GM19463 (cell line): ENCODE results near the gene EML6.
"Not testable (repeated sequence)": the region's sequence is repeated elsewhere in the genome, so short reads cannot be mapped to it uniquely, and the experiment has no call there.

Source experiments
- ATAC-seq: cut with Tn5 transposase; IDR thresholded peaks from one replicate; pipeline ENCODE4 v1.9.1; 2021; ENCODE audit warnings: mild to moderate bottlenecking, moderate library complexity; ENCODE audit not compliant: unreplicated experiment

EML6 gene

DNA sequence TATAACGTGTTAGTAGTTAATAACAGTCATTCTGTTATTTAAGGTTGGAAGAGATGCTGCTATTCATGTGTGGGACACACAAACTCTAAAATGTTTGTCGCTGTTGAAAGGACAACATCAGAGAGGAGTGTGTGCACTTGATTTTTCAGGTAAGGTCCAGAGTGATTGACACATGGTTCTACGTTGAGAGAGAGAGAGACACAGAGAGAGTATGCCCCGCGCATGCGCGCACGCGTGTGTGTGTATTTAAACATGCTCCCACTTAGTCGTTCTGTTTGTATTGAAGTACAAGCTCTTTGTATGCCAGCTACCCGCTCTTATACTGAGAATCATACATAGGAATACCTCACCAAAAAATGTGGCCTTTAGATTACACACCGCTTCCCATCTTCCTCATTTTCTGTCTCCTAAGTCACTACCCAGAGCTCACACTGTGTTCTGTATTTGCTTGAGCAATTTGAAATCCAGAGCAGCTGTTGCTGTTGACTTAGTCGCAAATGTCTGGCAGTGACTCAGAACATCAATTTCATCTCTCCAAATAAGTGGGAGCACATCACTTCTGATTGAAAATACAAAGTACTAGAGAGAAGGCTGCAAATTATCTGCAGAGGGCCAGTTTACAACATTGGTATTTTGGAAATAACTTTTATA, 148.1 kb downstream of the EML6 start:
- ATAC-seq = no peak

DNA sequence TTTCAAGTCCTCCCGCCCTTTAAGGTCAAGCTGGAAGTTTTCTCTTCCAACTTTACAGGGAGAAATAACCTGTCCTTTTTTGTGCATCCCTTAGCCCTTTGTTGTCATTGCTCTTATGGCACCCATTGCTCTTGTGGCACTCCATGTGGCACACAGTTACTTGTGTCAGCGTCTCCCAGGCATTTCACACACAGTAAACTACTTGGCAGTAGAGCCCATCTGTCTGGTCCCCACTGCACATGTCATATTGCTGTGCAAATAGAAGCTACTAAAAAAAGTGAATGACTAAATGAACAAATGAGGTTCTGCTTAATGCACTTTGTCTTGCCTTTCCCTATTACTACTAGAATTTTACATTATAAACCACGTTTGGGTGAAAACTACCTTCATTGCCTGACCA, 149.3 kb downstream of the EML6 start:
- no peak for ATAC-seq

DNA sequence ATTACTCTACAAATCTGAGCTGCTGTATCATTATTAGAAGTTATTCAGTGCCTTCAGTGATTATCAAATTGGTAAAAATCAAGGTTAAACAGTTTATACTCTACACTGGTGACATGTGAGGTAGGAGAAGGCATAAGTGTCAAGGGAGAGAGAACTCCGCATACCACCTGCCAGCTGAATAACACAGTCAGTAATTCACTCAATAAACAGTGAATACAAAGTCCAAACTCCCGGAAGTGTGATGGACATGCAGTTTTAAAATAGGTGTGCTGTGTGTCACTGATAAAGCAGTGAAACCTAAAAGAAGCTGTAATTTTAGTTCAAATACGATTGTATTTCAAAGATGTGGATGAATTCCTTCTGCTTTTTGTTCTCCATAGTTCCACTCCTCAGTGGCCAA, 149.8 kb downstream of the EML6 start:
- not testable (repeated sequence) for ATAC-seq

DNA sequence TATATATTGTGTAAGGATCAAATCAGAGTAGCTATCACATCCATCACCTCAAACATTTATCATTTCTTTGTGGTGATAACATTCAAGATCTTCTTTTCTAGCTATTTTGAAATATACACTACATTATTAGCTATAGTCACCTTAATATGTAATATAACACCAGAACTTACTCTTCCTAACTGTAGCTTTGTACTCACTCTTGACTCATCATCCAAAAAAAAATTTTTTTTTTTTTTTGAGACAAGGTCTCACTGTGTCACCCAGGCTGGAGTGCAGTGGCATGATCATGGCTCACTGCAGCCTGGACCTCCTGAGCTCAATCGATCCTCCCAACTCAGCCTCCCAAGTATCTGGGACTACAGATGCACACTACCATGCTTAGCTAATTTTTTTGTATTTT, 153.3 kb downstream of the EML6 start:
- ATAC-seq = no peak

DNA sequence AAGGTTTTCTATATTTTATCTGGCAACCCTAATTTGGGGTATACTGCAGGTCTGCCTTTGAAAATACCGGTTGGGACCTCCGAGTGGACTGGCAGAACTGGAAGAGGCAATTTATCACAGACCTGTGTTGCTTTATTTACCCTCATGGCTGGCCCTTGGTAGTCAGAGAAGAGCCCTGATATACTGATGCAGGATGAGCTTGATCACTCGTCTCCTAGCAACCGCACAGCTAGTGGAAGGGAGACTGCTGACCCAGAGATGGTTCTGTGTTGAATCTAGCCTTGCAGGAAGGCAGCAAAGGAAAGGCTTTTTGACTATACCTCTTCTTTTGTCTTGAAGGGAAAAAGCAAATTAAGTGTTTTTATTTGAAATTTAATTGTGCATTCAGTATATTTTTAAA, 154.7 kb downstream of the EML6 start:
- no peak for ATAC-seq

- ATAC-seq = no peak
Measured at GRCh38 chr2:54879032-54879431, 155.6 kb downstream of the EML6 start.

DNA sequence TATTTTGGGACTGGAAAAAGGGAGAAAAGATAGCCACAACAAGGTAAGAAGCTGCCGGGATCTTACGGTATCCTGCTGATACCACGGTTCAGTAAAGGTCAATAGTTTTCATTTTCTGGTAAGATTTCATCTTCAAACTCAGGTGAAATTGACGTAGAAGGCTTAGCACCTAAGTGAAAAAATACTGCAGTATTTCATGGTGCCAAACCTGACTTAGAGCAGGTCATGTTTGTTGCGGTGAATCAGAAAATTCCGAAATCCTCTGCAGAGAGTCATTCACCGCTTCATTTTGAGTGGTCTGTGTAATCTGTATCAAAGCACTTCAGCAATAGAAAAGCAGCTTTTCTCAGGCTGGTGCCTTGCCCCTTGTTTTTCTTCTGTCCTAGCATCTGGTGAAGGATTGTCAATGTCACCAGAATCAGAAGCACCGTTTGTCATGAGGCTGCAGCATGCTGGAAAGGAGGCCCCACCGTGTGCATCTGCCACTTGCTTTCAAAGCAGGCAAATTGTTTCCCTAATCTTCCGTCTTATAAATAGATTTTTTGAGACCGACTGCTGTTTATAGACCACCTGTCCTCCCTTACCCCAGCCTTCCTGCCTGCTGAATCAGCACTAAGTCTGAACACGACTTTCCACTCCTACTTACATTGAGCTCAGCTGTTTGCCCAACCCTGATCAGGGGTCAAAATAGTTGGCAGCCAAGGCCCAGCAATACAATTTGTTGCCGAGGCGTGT, 156.3 kb downstream of the EML6 start:
- ATAC-seq = no peak

GRCh38 chr2:54880428-54880827, 157.0 kb downstream of the EML6 start:
- no peak for ATAC-seq

- ATAC-seq = no peak
Measured at GRCh38 chr2:54881759-54882158, 158.3 kb downstream of the EML6 start.

DNA sequence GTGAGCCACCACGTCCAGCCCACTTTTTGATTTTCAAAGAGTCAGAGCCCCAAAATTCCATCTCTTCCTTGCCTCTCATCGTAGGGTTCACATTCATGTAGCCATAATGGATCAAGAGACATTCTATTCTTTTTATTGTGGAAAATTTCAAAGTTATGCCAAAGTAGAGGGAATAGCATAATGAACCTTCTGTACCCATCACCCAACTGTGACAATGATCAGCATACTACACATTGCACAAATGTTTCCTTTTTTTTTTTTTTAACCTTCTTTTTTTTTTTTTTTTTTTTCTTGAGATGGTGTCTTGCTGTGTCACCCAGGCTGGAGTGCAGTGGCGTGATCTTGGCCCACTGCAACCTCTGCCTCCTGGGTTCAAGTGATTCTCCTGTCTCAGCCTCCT, 162.4 kb downstream of the EML6 start:
- no peak for ATAC-seq

- no peak for ATAC-seq
Measured at GRCh38 chr2:54887850-54888545, 164.5 kb downstream of the EML6 start.

DNA sequence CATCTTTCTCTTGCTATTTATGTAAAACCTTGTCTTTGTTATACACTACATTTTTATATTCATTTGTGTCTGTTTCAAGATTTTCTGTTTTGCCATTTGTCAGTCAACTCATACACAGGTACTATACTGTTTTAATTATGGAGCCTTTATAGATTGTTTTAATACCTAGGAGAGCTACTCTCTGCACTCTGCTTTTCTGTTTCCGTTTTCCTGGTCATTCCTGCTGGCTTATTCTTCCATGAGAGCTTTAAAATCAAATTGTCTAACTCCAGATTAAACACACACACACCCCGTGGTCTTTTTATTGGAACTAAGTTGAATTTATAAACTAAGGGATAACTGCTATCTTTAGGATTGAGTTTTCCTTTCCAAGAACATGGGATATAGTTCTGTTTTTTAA, 165.6 kb downstream of the EML6 start:
- ATAC-seq = no peak

GRCh38 chr2:54891909-54892308, 168.4 kb downstream of the EML6 start:
- no peak for ATAC-seq

- no peak for ATAC-seq
Measured at GRCh38 chr2:54894467-54894866, 171.0 kb downstream of the EML6 start.

- ATAC-seq = no peak
Measured at GRCh38 chr2:54895730-54896129, 172.3 kb downstream of the EML6 start.

- no peak for ATAC-seq
Measured at GRCh38 chr2:54897420-54898310, 174.2 kb downstream of the EML6 start.

- ATAC-seq = no peak
Measured at GRCh38 chr2:54898456-54899226, 175.2 kb downstream of the EML6 start.

DNA sequence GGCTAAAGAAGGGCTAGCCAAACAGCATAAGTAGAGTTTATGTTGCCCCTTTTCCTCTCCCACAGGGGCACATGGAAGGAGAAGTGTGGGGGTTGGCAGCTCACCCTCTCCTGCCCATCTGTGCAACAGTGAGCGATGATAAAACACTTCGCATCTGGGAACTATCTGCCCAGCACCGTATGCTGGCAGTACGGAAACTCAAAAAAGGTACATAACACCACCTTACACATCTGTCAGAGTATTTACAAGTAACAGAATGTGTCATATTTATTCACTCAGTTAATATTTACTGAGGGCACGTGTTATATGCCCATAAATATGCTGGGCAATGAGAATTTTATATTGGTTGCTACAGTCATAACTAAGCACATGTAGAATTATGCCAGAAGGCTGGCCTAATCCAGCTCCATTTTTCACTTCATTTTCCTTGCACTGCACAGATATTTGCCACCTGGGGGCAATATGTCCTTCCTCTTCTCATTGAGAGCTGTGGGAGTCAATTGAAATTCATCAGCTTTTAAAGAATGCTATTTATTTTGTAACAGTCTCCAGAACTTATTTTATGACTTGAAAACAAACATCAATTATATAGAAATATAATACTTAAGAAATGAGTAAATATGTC, 176.2 kb downstream of the EML6 start:
- no peak for ATAC-seq

DNA sequence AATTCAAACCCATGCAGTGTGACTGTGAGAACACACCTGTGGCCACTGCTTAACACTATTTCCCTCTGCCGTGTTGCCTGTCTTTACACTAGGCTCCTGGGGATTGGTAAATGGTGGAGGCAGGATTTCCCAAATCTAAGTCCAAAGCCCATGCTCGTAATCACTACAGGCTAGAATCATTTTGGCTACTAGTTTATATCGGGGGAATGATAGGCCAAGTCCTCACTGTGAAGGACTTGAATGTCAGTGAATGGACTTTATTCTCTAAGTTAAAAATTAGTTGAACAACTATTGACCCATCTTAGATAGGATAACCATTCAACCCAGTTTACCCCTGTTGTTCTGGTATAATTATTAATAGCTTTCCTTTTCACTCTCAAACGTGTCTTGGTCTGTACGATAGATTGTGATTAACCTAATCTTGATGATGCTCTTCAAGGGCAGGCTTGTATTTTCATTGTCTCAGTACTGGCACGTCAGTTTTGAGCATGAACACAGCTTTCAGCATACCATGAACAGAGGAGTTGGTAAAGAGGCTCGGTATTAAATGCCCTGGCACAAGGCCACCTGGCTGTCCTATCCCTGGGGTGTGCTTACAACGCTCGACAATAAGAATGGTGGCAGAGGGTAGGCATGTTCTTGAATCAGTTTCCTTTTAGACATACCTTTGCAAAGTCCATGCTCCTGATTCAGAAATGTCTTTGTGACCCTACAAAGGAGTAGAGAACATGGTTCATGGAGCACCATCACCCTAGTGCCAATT, 177.9 kb downstream of the EML6 start:
- no peak for ATAC-seq
